Measurements from ENCODE around the gene CHMP3. TPM values are rescaled to one million over a fixed set of nuclear protein-coding genes. Genes with fewer than 3 reads are reported as not detected.
"Not testable (repeated sequence)": the region's sequence is repeated elsewhere in the genome, so short reads cannot be mapped to it uniquely, and the experiment has no call there.

Gene CHMP3
- total RNA-seq, 1 experiment from 2014 or later = 123 TPM

DNA sequence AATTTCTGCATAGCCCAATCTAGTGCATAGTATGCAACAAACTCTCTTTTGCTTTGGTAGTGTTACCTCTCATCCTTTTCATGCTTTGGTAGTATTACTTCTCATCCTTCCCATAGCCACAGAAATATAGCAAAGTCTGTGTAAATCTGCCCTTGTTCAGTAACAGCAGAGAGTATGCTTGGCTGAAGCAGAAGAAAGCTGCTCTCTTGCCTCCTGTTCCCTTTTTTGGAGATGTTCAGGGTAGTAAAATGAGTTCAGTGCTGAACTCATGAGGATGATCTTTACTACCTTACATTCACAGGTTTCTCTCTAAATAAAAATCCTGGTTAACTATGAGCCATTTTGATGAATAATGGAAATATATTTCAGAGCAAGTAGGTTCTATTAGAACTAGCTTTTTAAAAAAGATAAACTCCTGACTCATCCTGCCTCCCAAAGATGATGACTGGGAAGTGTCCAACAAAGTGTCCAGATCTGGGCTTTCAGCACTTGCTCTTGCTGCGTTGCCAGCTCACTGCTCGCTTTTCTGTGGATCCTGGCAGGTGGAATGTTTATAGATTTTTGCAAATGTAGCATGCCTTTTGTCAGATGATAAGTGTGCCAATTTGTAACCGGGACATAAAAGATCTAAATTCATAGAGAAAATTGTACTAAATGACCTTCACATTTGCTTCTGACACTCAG, 29.4 kb upstream of the CHMP3 start:
- CTCF ChIA-PET = interaction anchor here (0.6 to 1.1 kb wide), 4 partner anchors 23 to 1576 kb away, joined by 3 to 4 read pairs (median 3); no protein-coding TSS in a partner anchor
- H3K27me3 Mint-ChIP-seq (ENCODE audit: insufficient read depth, unreplicated experiment) = no peaks in the 10 kb centered on the region
- H3K9me3 Mint-ChIP-seq (ENCODE audit: unreplicated experiment) = no peaks in the 10 kb centered on the region
- no peak overlapping the region for H3K4me3 Mint-ChIP-seq (ENCODE audit: unreplicated experiment)
- no peaks in the 10 kb centered on the region for H3K4me1 Mint-ChIP-seq (ENCODE audit: insufficient read depth, unreplicated experiment)
- intact Hi-C loops (cut with micrococcal nuclease) = no loop called here
- POLR2A ChIA-PET = interaction anchor here (0.7 kb wide), 2 partner anchors 29 to 30 kb away, joined by 4 read pairs; no protein-coding TSS in a partner anchor
- H3K27ac Mint-ChIP-seq (ENCODE audit: low read depth, unreplicated experiment) = no peak overlapping the region
- peak; percentile 5 for DNase-seq (ENCODE audit: unreplicated experiment)
- BruUV-seq (replicated peaks) = no TSS peak
- TF ChIP-seq, protein P1, sequence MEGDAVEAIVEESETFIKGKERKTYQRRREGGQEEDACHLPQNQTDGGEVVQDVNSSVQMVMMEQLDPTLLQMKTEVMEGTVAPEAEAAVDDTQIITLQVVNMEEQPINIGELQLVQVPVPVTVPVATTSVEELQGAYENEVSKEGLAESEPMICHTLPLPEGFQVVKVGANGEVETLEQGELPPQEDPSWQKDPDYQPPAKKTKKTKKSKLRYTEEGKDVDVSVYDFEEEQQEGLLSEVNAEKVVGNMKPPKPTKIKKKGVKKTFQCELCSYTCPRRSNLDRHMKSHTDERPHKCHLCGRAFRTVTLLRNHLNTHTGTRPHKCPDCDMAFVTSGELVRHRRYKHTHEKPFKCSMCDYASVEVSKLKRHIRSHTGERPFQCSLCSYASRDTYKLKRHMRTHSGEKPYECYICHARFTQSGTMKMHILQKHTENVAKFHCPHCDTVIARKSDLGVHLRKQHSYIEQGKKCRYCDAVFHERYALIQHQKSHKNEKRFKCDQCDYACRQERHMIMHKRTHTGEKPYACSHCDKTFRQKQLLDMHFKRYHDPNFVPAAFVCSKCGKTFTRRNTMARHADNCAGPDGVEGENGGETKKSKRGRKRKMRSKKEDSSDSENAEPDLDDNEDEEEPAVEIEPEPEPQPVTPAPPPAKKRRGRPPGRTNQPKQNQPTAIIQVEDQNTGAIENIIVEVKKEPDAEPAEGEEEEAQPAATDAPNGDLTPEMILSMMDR (IDR thresholded peaks at IDR 0.05; ENCODE audit: unreplicated experiment) = no peak
- H3K36me3 Mint-ChIP-seq (ENCODE audit: insufficient read depth, unreplicated experiment) = no peaks in the 10 kb centered on the region

DNA sequence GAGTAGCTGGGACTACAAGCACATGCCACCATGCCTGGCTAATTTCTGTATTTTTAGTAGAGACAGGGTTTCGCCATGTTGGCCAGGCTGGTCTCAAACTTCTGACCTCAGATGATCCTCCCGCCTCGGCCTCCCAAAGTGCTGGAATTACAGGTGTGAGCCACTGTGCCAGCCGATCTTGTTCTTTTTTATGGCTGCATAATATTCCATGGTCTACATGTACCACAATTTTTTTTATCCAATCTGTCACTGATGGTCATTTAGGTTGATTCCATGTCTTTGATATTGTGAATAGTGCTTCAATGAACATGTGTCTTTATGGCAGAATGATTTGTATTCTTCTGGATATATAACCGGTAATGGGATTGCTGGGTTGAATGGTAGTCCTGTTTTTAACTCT, 26.5 kb upstream of the CHMP3 start:
- H3K27me3 Mint-ChIP-seq (ENCODE audit: insufficient read depth, unreplicated experiment); H3K4me3 Mint-ChIP-seq (ENCODE audit: unreplicated experiment); BruUV-seq (replicated peaks); H3K4me1 Mint-ChIP-seq (ENCODE audit: insufficient read depth, unreplicated experiment); H3K36me3 Mint-ChIP-seq (ENCODE audit: insufficient read depth, unreplicated experiment); H3K27ac Mint-ChIP-seq (ENCODE audit: low read depth, unreplicated experiment); intact Hi-C loops (cut with micrococcal nuclease); DNase-seq (ENCODE audit: unreplicated experiment); CTCF ChIA-PET; H3K9me3 Mint-ChIP-seq (ENCODE audit: unreplicated experiment): not testable (repeated sequence)
- POLR2A ChIA-PET = interaction anchor here (1.0 kb wide), 1 partner anchor 33 kb away, joined by 3 read pairs; no protein-coding TSS in a partner anchor

DNA sequence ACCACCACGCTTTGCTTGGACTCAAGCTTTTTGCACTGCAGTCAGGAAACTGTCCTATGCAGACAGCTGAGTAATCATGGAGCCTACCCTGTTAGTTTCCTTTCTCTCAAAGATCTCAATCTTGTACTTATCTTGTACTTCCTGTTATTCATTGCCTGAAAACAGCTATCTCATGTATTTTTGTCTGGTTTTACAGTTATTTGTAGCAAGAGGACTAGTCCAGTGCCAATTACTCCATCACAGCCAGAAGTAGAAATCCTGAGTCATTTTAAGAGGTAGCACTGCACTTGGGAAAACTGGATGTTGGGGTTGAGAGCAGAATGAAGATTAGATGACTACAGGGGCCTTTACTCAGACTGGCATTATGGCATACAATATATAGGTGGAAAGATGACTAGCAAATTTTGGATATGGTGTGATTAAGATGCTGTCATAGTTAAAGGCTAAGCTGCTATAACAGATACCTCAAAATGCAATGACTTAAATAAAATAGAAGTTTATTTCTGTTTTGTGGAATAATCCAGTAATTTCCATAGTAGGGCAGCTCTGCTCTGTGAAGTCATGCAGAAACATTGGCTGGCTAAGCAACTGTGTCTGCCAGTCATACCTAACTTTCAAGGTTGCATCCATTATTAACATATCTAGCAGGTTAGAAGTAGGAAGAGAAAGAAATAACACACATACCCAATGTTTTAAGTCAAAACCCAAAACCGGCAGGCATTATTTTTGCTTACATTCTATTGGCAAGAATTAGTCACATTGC, 21.1 kb upstream of the CHMP3 start:
- Mint-ChIP-seq H3K27me3 (ENCODE audit: insufficient read depth, unreplicated experiment) (no peaks in the 10 kb centered on the region), H3K36me3 (ENCODE audit: insufficient read depth, unreplicated experiment) (no peaks in the 10 kb centered on the region), H3K4me1 (ENCODE audit: insufficient read depth, unreplicated experiment) (no peaks in the 10 kb centered on the region), H3K9me3 (ENCODE audit: unreplicated experiment) (no peaks in the 10 kb centered on the region), H3K27ac (ENCODE audit: low read depth, unreplicated experiment) (no peak overlapping the region), H3K4me3 (ENCODE audit: unreplicated experiment) (no peak overlapping the region)
- DNase-seq (ENCODE audit: unreplicated experiment) = no peak
- no TSS peak for BruUV-seq (replicated peaks)
- intact Hi-C loops (cut with micrococcal nuclease) = no loop called here
- TF ChIP-seq, protein P1 (IDR thresholded peaks at IDR 0.05; ENCODE audit: unreplicated experiment) = no peak
- ChIA-PET POLR2A (interaction anchor here (1.4 kb wide), 1 partner anchor 22 kb away, joined by 5 read pairs; the partner anchor contains the start of gene CHMP3), CTCF (interaction anchor here (0.6 kb wide), 1 partner anchor 968 kb away, joined by 4 read pairs; the partner anchor contains the start of gene USP39)

DNA sequence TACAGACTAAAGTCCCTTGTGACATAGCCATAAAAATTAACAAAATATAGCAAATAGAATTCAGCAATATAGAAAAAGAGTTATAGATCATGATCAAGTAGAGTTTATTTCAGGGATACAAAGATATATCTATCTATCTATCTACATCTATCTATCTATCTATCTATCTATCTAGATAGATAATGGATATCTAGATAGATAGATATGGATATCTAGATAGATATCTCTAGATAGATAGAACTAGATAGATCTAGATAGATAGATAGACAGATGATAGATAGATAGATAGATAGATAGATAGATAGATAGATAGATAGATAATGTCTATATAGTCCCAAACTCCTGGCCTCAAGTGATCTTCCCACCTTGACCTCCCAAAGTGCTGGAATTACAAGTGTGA, 17.3 kb upstream of the CHMP3 start:
- POLR2A ChIA-PET = no interaction called here
- H3K9me3 Mint-ChIP-seq (ENCODE audit: unreplicated experiment) = peaks cover 7% of the 10 kb centered on the region
- CTCF ChIA-PET = interaction anchor here (0.6 kb wide), 1 partner anchor 42 kb away, joined by 3 read pairs; no protein-coding TSS in a partner anchor
- no peak overlapping the region for H3K4me3 Mint-ChIP-seq (ENCODE audit: unreplicated experiment)
- H3K27me3 Mint-ChIP-seq (ENCODE audit: insufficient read depth, unreplicated experiment) = no peaks in the 10 kb centered on the region
- no peak overlapping the region for H3K27ac Mint-ChIP-seq (ENCODE audit: low read depth, unreplicated experiment)
- BruUV-seq (replicated peaks) = no TSS peak
- TF ChIP-seq, protein P1 (IDR thresholded peaks at IDR 0.05; ENCODE audit: unreplicated experiment) = no peak
- intact Hi-C loops (cut with micrococcal nuclease) = no loop called here
- H3K4me1 Mint-ChIP-seq (ENCODE audit: insufficient read depth, unreplicated experiment) = no peaks in the 10 kb centered on the region
- DNase-seq (ENCODE audit: unreplicated experiment) = no peak
- H3K36me3 Mint-ChIP-seq (ENCODE audit: insufficient read depth, unreplicated experiment) = no peaks in the 10 kb centered on the region

Measured in MCF 10A (cell line).